T-helper 1 cell treated with Interleukin-12 subunit alpha and Interleukin-12 subunit beta and Interleukin-4 antibody, amounts not matched to agents 30 ng/mL and 1 ng/mL, for 36 hours (primary cell): ENCODE measurements around the gene C1orf167. TPM values are rescaled to one million over a fixed set of nuclear protein-coding genes. Genes with fewer than 3 reads are reported as not detected.

Experiments
- intact Hi-C: fragments of 100-400 bp; cut with micrococcal nuclease; formaldehyde crosslinking; loops from one replicate; pipeline ENCODE4 v1.15.1; 2024
- total RNA-seq: library from RNA; stranded (reverse); gene quantifications from 2 replicates; pipeline ENCODE4 v1.2.3, GENCODE V29; 2022

Gene C1orf167
- total RNA-seq, 1 donor from 2014 or later, result not detected

DNA sequence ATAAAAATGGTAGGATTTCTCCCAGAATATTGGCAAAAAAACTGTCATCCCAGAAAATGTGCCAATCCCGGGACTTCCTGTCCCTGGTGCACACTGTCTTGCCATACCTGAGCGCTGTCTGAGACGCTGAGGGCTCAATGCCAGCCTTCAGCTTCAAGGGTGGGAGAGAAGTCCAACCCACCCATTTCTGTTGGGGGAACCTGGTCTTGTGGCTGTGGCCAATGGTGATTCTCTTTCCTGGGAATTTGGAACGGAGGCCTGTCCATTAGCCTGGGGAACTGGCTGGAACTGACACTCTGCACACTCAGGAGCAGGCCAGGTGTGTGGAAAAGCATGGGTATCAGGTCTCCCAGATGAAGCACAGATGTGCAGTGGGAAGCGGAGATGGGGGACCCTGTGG lies 37.1 kb downstream of the C1orf167 start:
- intact Hi-C loops, result no loop called here

DNA sequence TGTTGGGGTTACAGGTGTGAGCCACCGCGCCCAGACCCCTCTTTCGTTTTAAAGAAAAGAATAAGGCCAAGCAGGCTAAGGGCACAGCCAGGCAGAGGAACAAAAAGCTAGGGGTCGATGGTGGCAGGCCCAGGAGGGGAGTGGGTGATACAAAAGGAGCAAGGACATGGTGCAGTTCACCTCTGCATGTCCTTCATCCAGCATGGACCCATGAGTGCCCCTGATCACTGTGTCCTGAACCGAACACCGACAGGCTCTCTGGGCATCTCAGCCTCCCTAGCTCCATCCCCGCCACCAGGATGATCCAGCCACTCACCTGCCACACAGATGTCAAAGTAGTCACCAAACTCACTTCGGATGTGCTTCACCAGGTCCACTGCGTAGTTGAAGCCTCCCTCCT lies 37.9 kb downstream of the C1orf167 start:
- intact Hi-C loops, result no loop called here

DNA sequence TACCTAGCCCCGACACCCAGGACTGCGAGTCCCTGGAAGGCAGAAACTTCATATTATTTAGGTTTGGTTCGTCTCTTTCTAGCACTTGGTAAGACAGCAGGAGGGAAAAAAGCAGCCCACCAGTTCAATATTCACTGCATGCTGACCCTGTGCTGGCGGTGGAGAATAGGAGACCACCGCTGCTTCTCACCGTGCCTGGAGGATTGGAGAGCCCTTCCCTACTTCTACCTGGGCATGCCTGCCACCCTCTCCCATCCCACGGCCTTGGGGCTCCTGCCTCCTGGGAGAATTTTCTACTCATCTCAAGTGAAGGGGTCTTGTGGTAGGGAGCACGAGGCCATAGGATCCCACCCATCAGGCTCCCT lies 38.4 kb downstream of the C1orf167 start:
- intact Hi-C loops, result no loop called here

DNA sequence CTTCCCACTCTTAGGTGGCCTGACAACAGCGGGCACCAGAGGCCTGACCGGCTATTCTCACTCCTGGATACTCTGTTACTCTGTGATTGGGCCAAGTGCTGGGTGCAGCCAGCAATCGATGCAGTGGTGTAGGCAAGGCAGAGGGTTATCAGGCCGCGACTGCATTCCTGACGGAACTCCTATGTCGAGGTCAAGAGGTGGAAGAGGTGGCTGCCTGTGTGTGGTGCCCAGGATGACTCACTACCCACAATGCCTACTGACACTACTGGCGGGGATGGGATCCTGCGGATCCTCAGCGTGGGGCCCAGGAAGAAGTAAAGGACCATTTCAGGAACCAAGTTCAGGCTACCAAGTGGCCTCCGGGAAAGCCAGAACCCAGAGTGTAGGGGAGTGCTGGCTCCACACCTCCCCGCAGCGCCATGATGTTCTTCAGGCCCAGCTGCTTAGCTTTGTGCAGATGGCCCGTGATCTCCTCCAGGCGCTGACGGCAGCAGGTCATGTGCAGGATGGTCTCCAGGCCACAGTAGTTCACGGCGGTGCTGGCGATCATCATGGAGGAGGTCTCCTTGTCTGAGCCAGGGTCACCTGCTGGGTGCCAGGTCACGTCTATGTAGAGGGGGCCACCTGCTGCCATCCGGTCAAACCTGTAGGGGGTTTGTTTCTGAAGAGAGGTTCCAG lies 38.9 kb downstream of the C1orf167 start:
- intact Hi-C loops, result no loop called here

DNA sequence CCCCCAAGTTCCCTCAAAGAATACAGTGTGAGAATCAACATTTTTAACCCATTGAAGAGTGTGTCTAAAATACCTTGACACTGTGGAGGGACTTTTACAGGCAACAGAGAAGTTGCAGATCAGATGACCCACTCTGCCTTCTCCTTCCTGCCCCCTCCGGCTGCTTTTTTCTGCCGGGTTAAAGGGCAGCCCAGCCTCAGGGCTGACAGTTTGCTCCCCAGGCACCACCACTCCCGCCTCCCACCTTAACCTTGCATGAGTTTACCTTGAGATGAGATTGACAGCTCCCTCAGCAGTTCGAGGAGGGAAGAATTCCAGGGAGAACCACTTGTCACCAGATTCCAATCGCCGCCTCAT lies 40.6 kb downstream of the C1orf167 start:
- intact Hi-C loops, result loop anchor here (2.0 kb wide), 1 partner anchor 790 kb away; the partner anchor contains the start of gene TARDBP

DNA sequence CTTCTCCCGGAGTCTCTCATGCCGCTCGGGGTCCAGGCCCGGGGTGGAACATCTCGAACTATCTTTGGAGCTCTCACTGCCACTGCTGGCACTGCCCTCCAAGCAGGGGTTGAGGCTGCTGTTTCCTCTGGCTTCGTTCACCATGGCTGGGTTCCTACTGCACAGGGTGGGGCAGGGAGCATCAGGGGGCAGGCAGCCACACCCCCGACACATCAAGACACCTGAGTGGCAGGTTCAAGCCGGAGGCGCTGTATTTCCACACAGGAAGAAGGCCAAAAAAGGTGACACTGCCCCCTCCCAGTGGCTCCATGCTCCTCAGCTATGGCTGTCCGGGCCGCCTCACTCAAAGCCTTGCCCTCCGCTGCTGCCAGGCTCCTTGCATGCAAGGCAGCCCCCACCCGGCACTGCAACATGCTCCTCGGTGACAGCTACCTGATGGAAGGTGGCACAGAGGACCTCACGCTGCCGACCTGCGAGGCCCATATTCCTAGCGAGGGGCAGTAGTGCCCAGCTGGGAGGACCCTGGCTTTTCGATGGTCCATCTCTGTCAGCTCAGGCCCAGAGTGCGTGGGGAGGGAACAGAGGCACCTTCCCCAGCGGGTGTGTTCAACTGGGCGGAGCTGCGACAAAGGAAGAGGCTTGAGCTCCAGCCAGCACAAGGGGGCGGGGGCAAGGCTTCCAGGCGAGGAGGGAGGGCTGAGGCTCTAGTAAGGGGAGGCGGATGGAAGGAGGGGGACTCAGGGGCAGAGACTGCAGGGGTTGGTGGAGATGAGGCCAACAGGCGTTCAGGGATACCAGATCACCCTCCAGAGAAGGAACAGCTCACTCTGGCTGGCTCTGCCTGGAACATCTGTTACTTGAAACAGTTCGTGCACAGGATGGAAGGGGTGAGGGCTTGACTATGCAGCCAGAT lies 41.2 kb downstream of the C1orf167 start:
- intact Hi-C loops, result loop anchor here (2.0 kb wide), 1 partner anchor 790 kb away; the partner anchor contains the start of gene TARDBP

DNA sequence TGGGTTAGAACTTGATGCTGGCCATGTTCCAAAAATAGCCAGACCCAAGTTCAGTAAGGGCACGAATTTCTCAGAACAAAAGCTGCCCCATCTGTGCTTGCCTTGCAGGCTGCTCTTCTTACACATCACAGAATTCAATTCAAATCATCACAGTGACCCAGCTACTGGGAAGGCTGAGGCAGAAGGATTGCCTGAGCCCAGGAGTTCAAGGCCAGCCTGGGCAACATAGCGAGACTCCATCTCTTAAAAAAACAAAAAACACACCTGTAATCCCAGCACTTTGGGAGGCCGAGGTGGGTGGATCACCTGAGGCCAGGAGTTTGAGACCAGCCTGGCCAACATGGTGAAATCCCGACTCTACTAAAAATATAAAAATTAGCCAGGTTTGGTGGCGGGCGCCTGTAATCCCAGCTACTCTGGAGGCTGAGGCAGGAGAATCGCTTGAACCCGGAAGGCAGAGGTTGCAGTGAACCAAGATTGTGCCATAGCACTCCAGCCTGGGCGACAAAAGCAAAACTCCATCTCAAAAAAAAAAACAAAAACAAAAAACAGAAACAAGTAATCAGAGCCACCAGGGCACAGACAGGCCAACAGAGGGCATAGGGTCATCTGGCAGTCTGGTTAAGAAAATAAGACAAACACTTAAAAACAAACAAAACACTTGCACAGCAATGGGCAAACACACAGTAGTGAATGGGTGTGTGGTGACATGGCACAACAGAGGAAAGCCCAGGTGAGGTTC lies 42.1 kb downstream of the C1orf167 start:
- intact Hi-C loops, result loop anchor here (2.0 kb wide), 1 partner anchor 791 kb away; the partner anchor contains the start of gene TARDBP

DNA sequence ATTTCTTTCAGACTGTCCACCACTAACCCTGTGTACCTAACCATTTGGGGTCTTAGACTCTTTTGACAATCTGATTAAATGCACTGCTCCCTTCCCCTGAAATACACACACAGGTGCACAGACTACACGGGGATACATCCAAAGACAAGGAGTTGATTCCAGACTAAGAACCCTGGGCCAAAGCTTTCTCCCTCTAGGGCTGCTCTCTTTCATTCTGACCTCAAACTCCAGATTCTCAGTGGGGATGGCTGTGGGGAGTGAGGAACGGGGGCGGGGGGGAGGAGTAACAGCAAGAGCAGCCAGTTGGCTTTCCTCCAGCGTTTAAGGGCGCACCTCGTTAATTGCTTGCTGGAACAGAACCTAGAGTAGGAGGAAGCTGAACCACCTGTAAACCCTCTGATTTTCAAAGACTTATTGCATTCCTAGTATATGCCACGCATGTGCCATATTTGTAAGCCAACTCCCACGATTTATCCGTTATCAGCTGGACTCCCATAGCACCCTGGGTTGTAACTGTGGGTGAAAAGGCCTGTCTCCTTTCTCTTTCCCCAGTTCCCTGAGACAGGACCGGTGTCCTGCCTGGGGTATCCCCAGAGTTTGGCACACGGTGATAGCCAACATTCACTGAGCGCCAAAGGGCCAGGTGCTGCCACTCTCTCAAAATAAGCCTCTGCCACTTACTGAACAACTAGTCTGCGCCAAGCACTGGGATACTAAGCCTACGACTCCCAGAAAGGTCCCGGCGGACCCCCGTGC lies 42.9 kb downstream of the C1orf167 start:
- intact Hi-C loops, result loop anchor here (1.0 kb wide), 1 partner anchor 124 kb away; the partner anchor contains the start of gene MAD2L2

DNA sequence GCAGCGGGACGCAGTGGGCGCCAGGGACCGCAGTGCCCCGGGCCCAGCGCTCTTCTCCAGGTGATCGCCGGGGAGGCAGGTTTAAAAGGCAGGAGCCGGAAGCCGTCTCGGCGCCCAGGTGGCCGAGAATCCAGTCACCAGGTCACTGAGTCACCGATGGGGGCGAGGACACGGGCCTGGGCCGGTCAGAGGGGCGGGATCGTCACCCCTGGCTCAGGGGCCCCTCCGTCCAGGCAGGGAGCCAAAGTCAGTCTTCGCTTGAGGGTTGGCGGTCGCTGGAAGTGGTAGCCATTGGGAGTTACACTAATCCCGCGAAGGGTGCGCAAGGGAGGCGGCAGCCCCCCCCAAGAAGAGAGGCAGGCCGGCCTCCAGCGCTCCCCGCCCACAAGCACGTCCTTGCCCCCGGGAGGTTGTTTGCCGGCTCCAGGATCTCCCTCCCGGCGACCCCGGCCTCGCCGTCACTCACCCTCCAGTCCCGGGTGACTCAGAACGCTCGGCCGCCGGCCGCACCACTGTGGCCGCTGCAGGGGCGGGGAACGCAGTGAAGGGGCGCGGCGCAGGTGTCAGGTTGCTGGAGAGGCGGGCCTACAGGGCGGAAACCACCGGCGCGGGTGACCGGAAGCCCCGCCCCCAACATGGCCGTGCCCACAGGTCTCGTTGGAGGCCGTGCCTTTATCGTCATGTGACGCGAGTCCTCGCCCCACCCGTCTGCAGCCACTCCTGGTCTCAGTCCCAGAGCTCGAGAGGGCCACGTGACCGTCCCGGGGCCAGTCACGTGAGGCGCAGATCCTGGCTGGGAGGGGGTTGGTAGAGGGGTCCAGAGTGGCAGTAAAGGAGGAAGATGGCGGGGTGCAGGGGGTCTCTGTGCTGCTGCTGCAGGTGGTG lies 43.7 kb downstream of the C1orf167 start, which contains the start of the genes CLCN6 and MTHFR:
TSS of gene CLCN6 (plus strand) at position 770 of the 885 bp plus-strand sequence. CDS start at position 842, 72 bp downstream.
TSS of gene MTHFR (minus strand) at position 543 of the 885 bp plus-strand sequence. CDS start 2,848 bp downstream, outside the sequence.
- intact Hi-C loops, result loop anchor here (1.0 to 2.0 kb wide), 9 partner anchors 69 to 745 kb away; partner anchors contain the start of genes AGTRAP, FBXO2, FBXO44 and KIAA2013

DNA sequence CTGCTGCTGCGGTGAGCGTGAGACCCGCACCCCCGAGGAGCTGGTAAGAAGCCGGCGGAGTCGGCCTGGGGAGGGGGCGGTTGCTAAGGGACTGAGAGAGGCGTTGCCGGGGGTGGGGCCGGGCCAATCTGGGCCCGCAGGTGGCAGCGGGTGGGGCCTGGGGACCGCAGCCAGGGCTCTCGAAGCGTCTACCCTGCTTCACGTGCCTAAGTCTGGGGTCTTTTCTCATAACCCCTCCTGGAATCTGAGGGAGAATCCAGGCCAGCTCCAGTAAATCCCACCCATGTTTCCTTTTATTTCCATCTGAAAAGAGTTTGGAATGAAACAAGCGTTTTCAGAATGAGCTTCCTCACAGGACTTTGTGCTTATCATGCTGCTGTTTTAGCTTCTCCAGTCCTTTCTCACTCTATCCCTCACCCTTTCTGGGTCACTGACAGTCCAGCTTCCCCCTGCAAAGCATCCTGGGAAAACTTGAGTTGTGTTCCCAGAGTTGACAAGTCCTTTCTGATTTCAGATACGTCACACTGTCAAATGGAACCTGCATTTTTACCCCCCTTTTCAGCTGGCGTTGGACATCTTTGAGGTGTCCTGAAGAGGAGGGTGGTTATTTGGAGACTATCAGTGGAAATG lies 44.4 kb downstream of the C1orf167 start:
- intact Hi-C loops, result loop anchor here (1.0 to 2.0 kb wide), 8 partner anchors 70 to 746 kb away; partner anchors contain the start of genes AGTRAP, FBXO2, FBXO44 and KIAA2013

DNA sequence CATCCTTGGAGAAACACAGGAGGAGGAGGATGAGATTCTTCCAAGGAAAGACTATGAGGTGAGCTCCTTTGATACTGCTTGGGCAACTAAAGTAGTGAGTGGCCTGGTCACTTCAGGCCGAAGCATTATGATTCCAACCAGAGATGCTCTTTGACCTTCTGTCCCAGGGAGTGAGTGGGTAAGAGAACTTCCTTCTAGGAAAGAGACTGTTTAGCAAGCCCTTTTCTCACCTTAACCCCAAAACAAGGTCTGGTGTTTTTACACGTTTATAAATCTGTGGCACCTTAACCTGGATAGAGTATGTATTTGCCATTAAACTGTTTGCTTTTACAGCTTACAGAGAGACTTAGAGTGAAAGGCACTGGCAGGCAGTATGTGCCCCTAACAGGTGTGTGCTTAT lies 45.1 kb downstream of the C1orf167 start:
- intact Hi-C loops, result loop anchor here (2.0 kb wide), 2 partner anchors 152 to 746 kb away; partner anchors contain the start of genes FBXO2, FBXO44 and SRM

DNA sequence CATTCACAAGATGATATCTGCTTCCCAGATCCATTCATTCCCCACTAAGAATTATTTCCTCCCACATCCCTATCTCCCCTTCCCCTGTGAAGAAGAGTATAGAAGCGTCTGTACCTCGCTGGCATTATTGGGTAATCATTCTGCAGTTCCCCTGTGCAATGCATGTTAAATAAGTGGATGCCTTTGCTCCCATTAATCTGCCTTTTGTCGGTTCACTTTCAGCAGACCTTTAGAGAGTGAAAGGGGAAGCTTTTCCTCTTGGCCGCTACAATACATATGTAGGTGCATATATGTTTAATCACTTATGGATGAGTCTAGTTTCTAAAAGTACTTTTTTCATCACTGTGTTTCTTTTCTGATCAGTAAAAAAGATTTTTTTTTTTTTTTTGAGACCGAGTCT lies 51.0 kb downstream of the C1orf167 start:
- intact Hi-C loops, result no loop called here

DNA sequence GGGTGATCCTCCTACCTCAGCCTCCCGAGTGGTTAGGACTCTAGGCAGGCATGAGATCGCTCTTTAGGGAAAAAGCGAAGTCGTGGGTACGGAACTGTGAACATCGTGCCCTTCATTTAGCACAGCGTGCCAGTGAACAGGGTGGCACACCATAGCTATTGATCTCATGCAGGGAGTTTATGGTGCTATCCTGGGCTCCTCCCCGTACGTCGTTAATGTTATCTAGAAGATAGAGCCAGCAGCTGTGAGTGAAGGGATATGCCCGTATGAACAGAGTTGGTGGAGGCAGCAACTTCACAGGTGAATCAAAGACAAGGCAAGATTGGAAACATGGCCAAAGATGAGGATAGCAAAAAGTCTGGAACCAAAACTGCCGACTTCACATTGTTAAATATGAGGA lies 55.2 kb downstream of the C1orf167 start:
- intact Hi-C loops, result no loop called here

DNA sequence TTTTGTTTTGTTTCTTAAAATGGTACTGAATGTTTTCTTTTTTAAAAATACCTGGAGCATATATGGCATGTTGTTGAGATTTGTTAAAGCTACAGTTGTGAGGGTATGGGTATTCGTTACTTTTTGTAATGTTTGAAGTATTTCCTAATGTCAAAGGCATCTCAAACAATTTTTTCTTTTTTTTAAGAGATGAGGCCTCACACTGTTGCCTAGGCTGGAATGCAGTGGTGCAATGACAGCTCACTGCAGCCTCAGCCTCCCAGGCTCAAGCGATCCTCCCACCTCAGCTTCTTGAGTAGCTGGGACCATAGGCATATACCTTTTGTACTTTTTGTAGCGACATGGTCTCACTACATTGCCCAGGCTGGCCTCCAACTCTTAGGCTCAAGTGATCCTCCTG lies 60.1 kb downstream of the C1orf167 start:
- intact Hi-C loops, result no loop called here

DNA sequence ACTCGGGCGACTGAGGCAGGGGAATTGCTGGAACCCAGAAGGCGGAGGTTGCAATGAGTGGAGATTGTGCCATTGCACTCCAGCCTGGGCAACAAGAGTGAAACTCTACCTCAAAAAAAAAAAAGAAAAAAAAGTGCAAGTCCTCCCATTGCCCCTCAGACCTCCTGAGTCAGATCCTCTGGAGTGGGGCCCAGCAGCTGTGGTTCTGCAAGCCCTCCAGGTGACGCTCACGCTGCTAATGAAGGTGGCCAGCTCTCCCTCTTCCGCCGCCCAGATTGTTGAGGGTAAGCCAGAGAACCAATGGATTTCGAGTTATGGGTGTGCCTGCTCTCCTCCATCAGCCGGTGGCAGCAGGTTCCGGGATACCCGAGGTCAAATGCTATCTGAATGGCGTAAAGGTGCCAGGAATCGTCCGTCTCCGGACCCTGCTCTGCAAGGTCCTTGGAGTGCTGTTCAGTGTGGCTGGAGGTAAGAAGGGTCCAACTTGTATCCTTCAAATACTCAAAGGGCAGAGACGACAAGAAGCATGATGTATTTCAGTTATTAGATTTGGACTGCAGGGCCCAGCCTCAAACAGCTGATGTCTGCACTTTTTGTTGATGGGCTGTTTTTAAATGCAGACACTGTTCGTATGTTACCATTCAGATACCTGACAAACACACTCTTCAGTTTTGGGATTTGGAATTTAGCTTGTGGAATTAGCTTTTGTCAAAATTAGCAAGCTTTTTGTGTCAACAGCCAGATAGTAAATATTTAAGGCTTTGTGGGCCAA lies 61.6 kb downstream of the C1orf167 start:
- intact Hi-C loops, result no loop called here

DNA sequence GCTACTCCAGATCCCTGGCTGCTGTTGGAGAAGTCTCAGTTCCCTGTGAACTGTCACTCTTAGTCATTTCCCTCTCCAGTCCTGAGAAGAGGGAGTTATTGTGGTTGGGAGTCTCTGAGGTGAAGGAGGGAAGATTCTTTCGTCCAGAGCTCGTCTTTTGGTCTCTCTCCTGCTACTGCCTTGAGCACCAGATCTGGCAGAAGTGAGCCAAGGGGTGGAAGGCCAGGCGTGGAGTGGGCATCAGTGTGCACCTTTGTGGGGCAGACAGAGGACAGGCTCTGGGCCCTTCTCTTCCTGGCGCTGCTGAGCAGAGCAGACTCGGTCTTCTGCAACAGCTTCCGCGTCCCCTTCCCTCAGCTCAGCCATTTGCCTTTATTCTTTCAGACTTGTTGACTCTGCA lies 63.1 kb downstream of the C1orf167 start:
- intact Hi-C loops, result no loop called here

DNA sequence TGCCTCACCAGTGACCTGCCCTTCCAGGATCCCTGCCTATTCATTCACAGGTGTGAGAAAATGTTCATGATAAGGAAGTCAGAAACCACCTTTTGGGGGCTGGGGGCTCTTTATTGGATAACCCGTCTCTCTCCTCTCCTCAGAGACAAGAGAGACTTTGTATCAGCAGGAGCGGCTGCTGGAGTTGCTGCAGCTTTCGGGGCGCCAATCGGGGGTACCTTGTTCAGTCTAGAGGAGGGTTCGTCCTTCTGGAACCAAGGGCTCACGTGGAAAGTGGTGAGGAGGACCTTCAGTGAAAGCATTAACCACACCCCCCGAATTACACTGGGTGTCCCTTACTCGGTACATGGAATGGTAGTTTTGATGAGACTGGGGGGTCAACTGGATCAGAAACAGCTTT lies 65.0 kb downstream of the C1orf167 start:
- intact Hi-C loops, result no loop called here

DNA sequence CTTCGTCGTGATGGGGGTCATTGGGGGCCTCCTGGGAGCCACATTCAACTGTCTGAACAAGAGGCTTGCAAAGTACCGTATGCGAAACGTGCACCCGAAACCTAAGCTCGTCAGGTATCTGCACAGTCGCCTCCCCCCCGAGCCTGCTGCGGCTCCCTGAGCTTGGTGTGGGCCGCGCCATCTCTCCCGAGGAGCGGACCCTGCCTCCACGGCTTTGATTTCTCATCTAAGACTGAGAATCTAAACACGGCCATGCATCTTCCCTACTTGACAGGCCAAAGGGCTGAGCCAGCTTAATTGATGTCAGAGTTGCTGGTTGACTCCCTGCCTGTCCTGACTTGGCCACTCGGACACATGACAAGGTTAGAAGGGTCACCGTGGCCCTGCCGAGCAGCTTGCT lies 66.5 kb downstream of the C1orf167 start:
- intact Hi-C loops, result no loop called here
